ENCODE results near the gene PLCH1.

- TF ChIP-seq CTCF (IDR thresholded peaks at IDR 0.05) = no peak
- no peak for TF ChIP-seq POLR2A (IDR thresholded peaks at IDR 0.05)
Observed at GRCh38 chr3:155377071-155377470, 367.8 kb downstream of the PLCH1 start.

Data from ovary (tissue), 3 donors.